ENCODE measurements around the gene POC1B. TPM values are rescaled to one million over a fixed set of nuclear protein-coding genes. Genes with fewer than 3 reads are reported as not detected.

Gene POC1B
- total RNA-seq (2021) (30.8 and 33.8 TPM in 2 replicates), Bru-seq, nascent RNA (percentile 79 among the genes with signal in this experiment), BruChase-seq, experiment 1, labeled RNA remaining after a 2-hour chase (percentile 82 among the genes with signal in this experiment), BruChase-seq, experiment 2, labeled RNA remaining after a 6-hour chase (percentile 77 among the genes with signal in this experiment)
- long read RNA-seq, transcript POC1B-201 (12 exons, 3,001 nt) = major isoform, 36 of 77 reads
- long read RNA-seq, partial matches to known transcripts = 2 of 77 reads
- long read RNA-seq, other reads (novel, unspliced or antisense) = 37 of 77 reads

DNA sequence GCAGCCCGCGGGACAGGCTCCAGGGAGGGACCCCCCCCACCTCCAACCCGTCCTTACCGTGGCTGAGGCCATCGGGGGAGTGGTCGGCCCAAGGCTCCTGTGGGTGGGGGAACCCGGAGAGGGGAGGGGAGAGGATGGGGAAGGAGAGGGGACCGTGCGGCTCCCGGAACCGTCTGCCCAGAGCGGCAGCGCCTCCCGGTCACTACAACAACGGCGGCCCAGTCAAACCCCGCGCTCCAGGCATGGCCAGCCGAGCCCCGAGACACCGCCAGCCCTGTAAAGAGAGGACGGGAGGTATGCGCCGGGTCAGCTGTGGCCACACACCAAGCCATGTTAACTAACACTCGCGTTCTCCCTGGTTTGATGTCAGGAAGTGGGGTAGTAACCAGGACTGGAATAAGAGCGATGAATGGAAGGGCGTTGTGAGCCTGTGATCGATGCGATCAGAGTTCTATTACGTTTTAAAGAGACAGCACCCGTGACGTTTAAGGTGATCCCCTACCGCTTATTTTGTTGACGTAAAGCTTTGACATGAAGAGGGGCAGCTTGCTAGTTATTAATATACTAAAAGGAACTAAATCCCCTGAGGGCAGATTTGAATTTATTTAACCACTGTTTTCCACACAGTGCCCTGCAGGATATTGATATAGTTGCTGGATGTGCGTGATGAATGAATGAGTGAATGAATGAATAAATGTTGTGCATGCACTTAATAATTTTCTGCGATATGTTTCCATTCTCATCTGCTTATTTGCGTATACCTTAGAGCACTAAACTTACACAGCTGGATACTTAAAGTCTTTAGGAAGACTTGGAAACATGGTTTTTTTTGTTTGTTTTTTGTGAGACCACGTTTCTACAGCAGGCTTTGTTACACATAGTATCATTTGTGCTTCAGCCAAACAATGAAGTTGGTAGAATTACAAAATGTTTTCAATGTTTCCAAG lies at the start of gene POC1B:
POC1B (minus strand) TSS at position 224 of the 947 bp plus-strand sequence; CDS start at position 72, 152 bp downstream.
- BruUV-seq (replicated peaks) = TSS peak; percentile 23
- intact Hi-C loops (cut with micrococcal nuclease; ENCODE audit: unreplicated experiment) = loop anchor here (2.0 to 10.0 kb wide), 5 partner anchors 55 to 1384 kb away; partner anchors contain the start of genes CEP290 and TMTC3
- Histone ChIP-seq H3K27me3 (replicated peaks; ENCODE audit: insufficient read depth, low read depth, low read length, poor library complexity) (no peaks in the 10 kb centered on the region), H3K4me3 (ENCODE audit: low read depth, low read length, poor library complexity, severe bottlenecking) (peak within 1 kb of the TSS; percentile 82), H3K36me3 (ENCODE audit: insufficient read depth, low read length, poor library complexity, severe bottlenecking) (peaks cover 15% of the 10 kb centered on the region), H3K4me1 (ENCODE audit: insufficient read depth, low read length, poor library complexity, severe bottlenecking) (peaks cover 24% of the 10 kb centered on the region), H3K9me3 (ENCODE audit: low read depth, low read length, poor library complexity, severe bottlenecking) (no peaks in the 10 kb centered on the region), H3K27ac (ENCODE audit: low read depth, low read length, poor library complexity, severe bottlenecking) (peak within 1 kb of the TSS; percentile 86)
- TF ChIP-seq, protein P1, sequence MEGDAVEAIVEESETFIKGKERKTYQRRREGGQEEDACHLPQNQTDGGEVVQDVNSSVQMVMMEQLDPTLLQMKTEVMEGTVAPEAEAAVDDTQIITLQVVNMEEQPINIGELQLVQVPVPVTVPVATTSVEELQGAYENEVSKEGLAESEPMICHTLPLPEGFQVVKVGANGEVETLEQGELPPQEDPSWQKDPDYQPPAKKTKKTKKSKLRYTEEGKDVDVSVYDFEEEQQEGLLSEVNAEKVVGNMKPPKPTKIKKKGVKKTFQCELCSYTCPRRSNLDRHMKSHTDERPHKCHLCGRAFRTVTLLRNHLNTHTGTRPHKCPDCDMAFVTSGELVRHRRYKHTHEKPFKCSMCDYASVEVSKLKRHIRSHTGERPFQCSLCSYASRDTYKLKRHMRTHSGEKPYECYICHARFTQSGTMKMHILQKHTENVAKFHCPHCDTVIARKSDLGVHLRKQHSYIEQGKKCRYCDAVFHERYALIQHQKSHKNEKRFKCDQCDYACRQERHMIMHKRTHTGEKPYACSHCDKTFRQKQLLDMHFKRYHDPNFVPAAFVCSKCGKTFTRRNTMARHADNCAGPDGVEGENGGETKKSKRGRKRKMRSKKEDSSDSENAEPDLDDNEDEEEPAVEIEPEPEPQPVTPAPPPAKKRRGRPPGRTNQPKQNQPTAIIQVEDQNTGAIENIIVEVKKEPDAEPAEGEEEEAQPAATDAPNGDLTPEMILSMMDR (conservative IDR thresholded peaks at IDR 0.05; ENCODE audit: low read depth, low read length) = no peak
- TF ChIP-seq EZH2 (IDR thresholded peaks at IDR 0.05; ENCODE audit: borderline replicate concordance, low read depth, low read length, poor library complexity, severe bottlenecking) = no peak
- POLR2A ChIA-PET (ENCODE audit: low non-redundant PET) = interaction anchor here (0.7 to 0.9 kb wide), 2 partner anchors 18 to 182 kb away, joined by 3 to 8 read pairs; partner anchors contain the start of gene ATP2B1
- CTCF ChIA-PET = interaction anchor here (0.7 to 0.9 kb wide), 2 partner anchors 12 to 658 kb away, joined by 3 to 4 read pairs; no protein-coding TSS in a partner anchor
- DNase-seq (ENCODE audit: low spot score) = peak; percentile 87

DNA sequence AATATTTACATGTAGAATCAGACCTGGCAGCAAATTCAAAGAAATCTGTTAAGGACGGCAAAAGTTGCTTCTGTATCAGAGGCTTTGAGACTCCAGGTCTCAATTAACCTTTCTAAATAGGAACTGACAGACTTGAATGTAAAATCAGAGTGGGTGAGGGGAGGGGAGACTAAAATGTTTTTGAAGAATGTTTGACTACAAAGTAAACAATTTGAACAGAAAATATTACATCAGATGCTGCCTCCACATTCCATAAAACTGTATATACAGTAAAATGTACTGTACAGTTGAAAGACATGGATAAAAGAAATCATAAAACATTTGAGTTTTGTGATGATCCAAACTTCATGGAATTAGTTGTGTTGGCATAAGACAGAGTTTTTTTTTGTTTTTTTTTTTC lies 49.5 kb upstream of the POC1B start:
- H3K27me3 ChIP-seq (replicated peaks; ENCODE audit: insufficient read depth, low read depth, low read length, poor library complexity) = no peaks in the 10 kb centered on the region
- no peak overlapping the region for H3K4me3 ChIP-seq (ENCODE audit: low read depth, low read length, poor library complexity, severe bottlenecking)
- BruUV-seq (replicated peaks) = no TSS peak
- POLR2A ChIA-PET (ENCODE audit: low non-redundant PET) = no interaction called here
- no peaks in the 10 kb centered on the region for H3K9me3 ChIP-seq (ENCODE audit: low read depth, low read length, poor library complexity, severe bottlenecking)
- DNase-seq (ENCODE audit: low spot score) = no peak
- intact Hi-C loops (cut with micrococcal nuclease; ENCODE audit: unreplicated experiment) = no loop called here
- H3K27ac ChIP-seq (ENCODE audit: low read depth, low read length, poor library complexity, severe bottlenecking) = no peak overlapping the region
- peaks cover 53% of the 10 kb centered on the region for H3K4me1 ChIP-seq (ENCODE audit: insufficient read depth, low read length, poor library complexity, severe bottlenecking)
- TF ChIP-seq, protein P1 (conservative IDR thresholded peaks at IDR 0.05; ENCODE audit: low read depth, low read length) = no peak
- TF ChIP-seq EZH2 (IDR thresholded peaks at IDR 0.05; ENCODE audit: borderline replicate concordance, low read depth, low read length, poor library complexity, severe bottlenecking) = no peak
- no peaks in the 10 kb centered on the region for H3K36me3 ChIP-seq (ENCODE audit: insufficient read depth, low read length, poor library complexity, severe bottlenecking)
- CTCF ChIA-PET = no interaction called here

DNA sequence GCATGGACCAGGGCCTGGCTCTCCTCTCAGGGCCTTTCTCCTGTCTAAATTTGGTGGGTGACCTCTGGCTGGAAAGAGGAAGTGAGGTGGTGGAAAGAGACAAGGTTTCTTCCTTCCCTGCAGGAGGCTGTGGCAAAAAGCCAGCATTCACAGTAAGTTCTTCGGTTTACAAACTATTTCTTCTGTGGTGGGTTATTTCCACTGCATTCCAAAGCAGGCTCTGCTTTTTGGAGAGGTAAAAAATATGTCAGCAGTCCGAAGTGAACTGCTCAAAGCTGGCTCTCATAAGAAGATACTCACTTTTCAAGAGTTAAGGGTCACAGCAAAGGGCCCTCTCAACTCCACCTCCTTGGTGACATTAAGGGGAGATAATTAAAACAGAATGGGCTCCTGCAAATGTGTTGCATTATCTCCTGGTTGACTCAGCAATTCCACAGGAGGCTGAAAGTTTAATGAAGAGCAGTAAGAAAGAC lies 48.9 kb upstream of the POC1B start:
- H3K4me3 ChIP-seq (ENCODE audit: low read depth, low read length, poor library complexity, severe bottlenecking) = no peak overlapping the region
- H3K9me3 ChIP-seq (ENCODE audit: low read depth, low read length, poor library complexity, severe bottlenecking) = no peaks in the 10 kb centered on the region
- no peaks in the 10 kb centered on the region for H3K36me3 ChIP-seq (ENCODE audit: insufficient read depth, low read length, poor library complexity, severe bottlenecking)
- TF ChIP-seq EZH2 (IDR thresholded peaks at IDR 0.05; ENCODE audit: borderline replicate concordance, low read depth, low read length, poor library complexity, severe bottlenecking) = no peak
- TF ChIP-seq, protein P1 (conservative IDR thresholded peaks at IDR 0.05; ENCODE audit: low read depth, low read length) = no peak
- POLR2A ChIA-PET (ENCODE audit: low non-redundant PET) = no interaction called here
- no peak overlapping the region for H3K27ac ChIP-seq (ENCODE audit: low read depth, low read length, poor library complexity, severe bottlenecking)
- CTCF ChIA-PET = no interaction called here
- peaks cover 53% of the 10 kb centered on the region for H3K4me1 ChIP-seq (ENCODE audit: insufficient read depth, low read length, poor library complexity, severe bottlenecking)
- H3K27me3 ChIP-seq (replicated peaks; ENCODE audit: insufficient read depth, low read depth, low read length, poor library complexity) = no peaks in the 10 kb centered on the region
- BruUV-seq (replicated peaks) = no TSS peak
- intact Hi-C loops (cut with micrococcal nuclease; ENCODE audit: unreplicated experiment) = no loop called here
- peak; percentile 73 for DNase-seq (ENCODE audit: low spot score)

All from A673 (cell line).